ENCODE measurements around the gene AP4B1. TPM values are rescaled to one million over a fixed set of nuclear protein-coding genes. Genes with fewer than 3 reads are reported as not detected.

AP4B1 gene
- total and polyA plus RNA-seq, 11 donors: 7.3 to 17.2 (median 10.5) TPM

- Histone ChIP-seq H3K27ac (no peak overlapping the region), H3K4me3 (no peak overlapping the region), H3K27me3 (no peaks in the 10 kb centered on the region), H3K9me3 (no peaks in the 10 kb centered on the region), H3K36me3 (no peaks in the 10 kb centered on the region), H3K4me1 (peaks cover 0 to 45% (median 0%) of the 10 kb centered on the region in 12 donors)
- DNase-seq (no peak), ATAC-seq (no peak)
- intact Hi-C loops (cut with DNase I): no loop called here
- WGBS, 4 donors: 69 to 80% (median 77%) methylated on average over 2 of the region's 2 CpGs
- TF ChIP-seq POLR2A (IDR thresholded peaks at IDR 0.05): no peak
- TF ChIP-seq, protein P1, sequence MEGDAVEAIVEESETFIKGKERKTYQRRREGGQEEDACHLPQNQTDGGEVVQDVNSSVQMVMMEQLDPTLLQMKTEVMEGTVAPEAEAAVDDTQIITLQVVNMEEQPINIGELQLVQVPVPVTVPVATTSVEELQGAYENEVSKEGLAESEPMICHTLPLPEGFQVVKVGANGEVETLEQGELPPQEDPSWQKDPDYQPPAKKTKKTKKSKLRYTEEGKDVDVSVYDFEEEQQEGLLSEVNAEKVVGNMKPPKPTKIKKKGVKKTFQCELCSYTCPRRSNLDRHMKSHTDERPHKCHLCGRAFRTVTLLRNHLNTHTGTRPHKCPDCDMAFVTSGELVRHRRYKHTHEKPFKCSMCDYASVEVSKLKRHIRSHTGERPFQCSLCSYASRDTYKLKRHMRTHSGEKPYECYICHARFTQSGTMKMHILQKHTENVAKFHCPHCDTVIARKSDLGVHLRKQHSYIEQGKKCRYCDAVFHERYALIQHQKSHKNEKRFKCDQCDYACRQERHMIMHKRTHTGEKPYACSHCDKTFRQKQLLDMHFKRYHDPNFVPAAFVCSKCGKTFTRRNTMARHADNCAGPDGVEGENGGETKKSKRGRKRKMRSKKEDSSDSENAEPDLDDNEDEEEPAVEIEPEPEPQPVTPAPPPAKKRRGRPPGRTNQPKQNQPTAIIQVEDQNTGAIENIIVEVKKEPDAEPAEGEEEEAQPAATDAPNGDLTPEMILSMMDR (IDR thresholded peaks at IDR 0.05): no peak
These were observed 28.9 kb downstream of the AP4B1 start for GRCh38 chr1:113875714-113876113.

- Histone ChIP-seq H3K4me3 (no peak overlapping the region), H3K36me3 (no peaks in the 10 kb centered on the region), H3K4me1 (peaks cover 0 to 35% (median 0%) of the 10 kb centered on the region in 12 donors), H3K9me3 (no peaks in the 10 kb centered on the region), H3K27me3 (no peaks in the 10 kb centered on the region), H3K27ac (peak overlapping the region in 1 of 12 donors; percentile 91)
- DNase-seq (no peak), ATAC-seq (no peak)
- intact Hi-C loops (cut with DNase I): no loop called here
- TF ChIP-seq, protein P1 (IDR thresholded peaks at IDR 0.05): no peak
- TF ChIP-seq POLR2A (IDR thresholded peaks at IDR 0.05): no peak
- WGBS, 4 donors: 73 to 81% (median 78%) methylated on average over 1 of the region's 1 CpG
These were observed 30.4 kb downstream of the AP4B1 start for GRCh38 chr1:113874012-113874879.

- H3K9me3 ChIP-seq: no peaks in the 10 kb centered on the region
- peak overlapping the region in 1 of 12 donors; percentile 55 for H3K4me3 ChIP-seq
- H3K27ac ChIP-seq: peak overlapping the region in 4 of 12 donors; percentile 6 to 91 (median 44)
- no peaks in the 10 kb centered on the region for H3K27me3 ChIP-seq
- no peak for TF ChIP-seq POLR2A (IDR thresholded peaks at IDR 0.05)
- TF ChIP-seq, protein P1 (IDR thresholded peaks at IDR 0.05): no peak
- intact Hi-C loops (cut with DNase I): no loop called here
- ATAC-seq: peak in 3 of 4 donors; percentile 42 to 58 (median 53)
- peaks cover 0 to 38% (median 0%) of the 10 kb centered on the region in 12 donors for H3K4me1 ChIP-seq
- no peaks in the 10 kb centered on the region for H3K36me3 ChIP-seq
- DNase-seq: no peak
These were observed 32.2 kb downstream of the AP4B1 start for GRCh38 chr1:113872219-113872935.

- intact Hi-C loops (cut with DNase I): no loop called here
- peaks cover 0 to 38% (median 0%) of the 10 kb centered on the region in 12 donors for H3K4me1 ChIP-seq
- H3K9me3 ChIP-seq: no peaks in the 10 kb centered on the region
- 68 to 83% (median 78%) methylated on average over 4 of the region's 4 CpGs for WGBS, 4 donors
- no peaks in the 10 kb centered on the region for H3K36me3 ChIP-seq
- H3K27ac ChIP-seq: peak within 1 kb of the TSS in 4 of 12 donors; percentile 6 to 91 (median 44)
- TF ChIP-seq, protein P1 (IDR thresholded peaks at IDR 0.05): no peak
- TF ChIP-seq POLR2A (IDR thresholded peaks at IDR 0.05): no peak
- peak within 1 kb of the TSS in 4 of 12 donors; percentile 7 to 55 (median 14) for H3K4me3 ChIP-seq
- ATAC-seq (peak in 3 of 4 donors; percentile 70 to 86 (median 85)), DNase-seq (peak in 3 of 5 donors; percentile 27 to 36 (median 30))
- H3K27me3 ChIP-seq: no peaks in the 10 kb centered on the region
These were observed 32.9 kb downstream of the AP4B1 start, which contains the start of gene PTPN22 for GRCh38 chr1:113871597-113872113. Gene PTPN22 (minus strand): TSS chr1:113871712.

Measured in heart left ventricle (tissue), 16 donors.